GM06990 (cell line): ENCODE results near the gene CCSAP.
"Not testable (repeated sequence)": the region's sequence is repeated elsewhere in the genome, so short reads cannot be mapped to it uniquely, and the experiment has no call there.

Experiments used
- DNase-seq: peaks from one replicate; pipeline ENCODE4 v3.0.0-alpha.2; 2011; ENCODE audit not compliant: insufficient read length; ENCODE audit errors: extremely low read depth
- H3K27me3 ChIP-seq: replicated peaks from 2 replicates; pipeline ENCODE4 v1.6.0; 2011; ENCODE audit warnings: low read length; ENCODE audit not compliant: control insufficient read depth, insufficient read depth
- H3K36me3 ChIP-seq: 2 replicates; pipeline ENCODE4 v1.5.1; 2011; ENCODE audit warnings: low read length; ENCODE audit not compliant: control insufficient read depth, insufficient read depth
- H3K4me3 ChIP-seq: replicated peaks from 2 replicates; pipeline ENCODE4 v1.5.1; 2011; ENCODE audit warnings: low read depth, mild to moderate bottlenecking, control low read depth, low read length
- CTCF ChIP-seq: IDR thresholded peaks from 2 replicates; pipeline ENCODE4 v1.5.1; 2011; ENCODE audit warnings: low read length, control low read depth, mild to moderate bottlenecking, inconsistent platforms; ENCODE audit not compliant: insufficient read depth, poor library complexity, severe bottlenecking

The CCSAP gene

GRCh38 chr1:229328598-229329362 lies 14.1 kb downstream of the CCSAP start:
- no peak overlapping the region for H3K4me3 ChIP-seq
- no peaks in the 10 kb centered on the region for H3K27me3 ChIP-seq
- H3K36me3 ChIP-seq, result peaks cover 4% of the 10 kb centered on the region
- no peak for TF ChIP-seq CTCF
- no peak for DNase-seq

- H3K4me3 ChIP-seq, H3K27me3 ChIP-seq, DNase-seq, H3K36me3 ChIP-seq: not testable (repeated sequence)
These were observed 15.1 kb downstream of the CCSAP start for GRCh38 chr1:229327765-229328164.

DNA sequence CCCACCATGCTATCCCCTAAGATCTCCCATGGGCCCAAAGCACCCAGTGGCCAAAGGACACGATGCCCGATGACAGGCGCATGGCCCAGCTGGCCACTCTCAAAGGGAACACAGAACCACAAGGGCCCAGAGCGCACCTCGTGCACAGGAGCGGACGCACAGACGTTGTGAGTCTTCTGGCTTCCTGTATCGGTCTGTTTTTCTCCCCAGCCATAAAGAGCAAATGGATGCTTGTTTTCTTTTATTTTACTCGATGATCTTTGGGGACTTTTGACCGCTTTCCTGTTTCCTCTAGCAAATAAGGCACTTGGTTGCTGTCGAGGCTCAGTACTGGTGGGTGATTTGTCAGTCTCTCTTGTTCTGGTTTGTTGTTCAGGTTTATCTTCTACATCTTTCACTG lies 16.2 kb downstream of the CCSAP start:
- no peak overlapping the region for H3K4me3 ChIP-seq
- no peak for TF ChIP-seq CTCF
- DNase-seq, result no peak
- peaks cover 4% of the 10 kb centered on the region for H3K36me3 ChIP-seq
- H3K27me3 ChIP-seq, result no peaks in the 10 kb centered on the region

- TF ChIP-seq CTCF, result no peak
- DNase-seq, result no peak
- Histone ChIP-seq H3K27me3 (no peaks in the 10 kb centered on the region), H3K4me3 (no peak overlapping the region), H3K36me3 (peaks cover 4% of the 10 kb centered on the region)
These were observed 16.9 kb downstream of the CCSAP start for GRCh38 chr1:229325853-229326487.

- H3K36me3 ChIP-seq, result peaks cover 4% of the 10 kb centered on the region
- no peaks in the 10 kb centered on the region for H3K27me3 ChIP-seq
- no peak overlapping the region for H3K4me3 ChIP-seq
- no peak for TF ChIP-seq CTCF
- DNase-seq, result no peak
These were observed 17.4 kb downstream of the CCSAP start for GRCh38 chr1:229325401-229325800.

DNA sequence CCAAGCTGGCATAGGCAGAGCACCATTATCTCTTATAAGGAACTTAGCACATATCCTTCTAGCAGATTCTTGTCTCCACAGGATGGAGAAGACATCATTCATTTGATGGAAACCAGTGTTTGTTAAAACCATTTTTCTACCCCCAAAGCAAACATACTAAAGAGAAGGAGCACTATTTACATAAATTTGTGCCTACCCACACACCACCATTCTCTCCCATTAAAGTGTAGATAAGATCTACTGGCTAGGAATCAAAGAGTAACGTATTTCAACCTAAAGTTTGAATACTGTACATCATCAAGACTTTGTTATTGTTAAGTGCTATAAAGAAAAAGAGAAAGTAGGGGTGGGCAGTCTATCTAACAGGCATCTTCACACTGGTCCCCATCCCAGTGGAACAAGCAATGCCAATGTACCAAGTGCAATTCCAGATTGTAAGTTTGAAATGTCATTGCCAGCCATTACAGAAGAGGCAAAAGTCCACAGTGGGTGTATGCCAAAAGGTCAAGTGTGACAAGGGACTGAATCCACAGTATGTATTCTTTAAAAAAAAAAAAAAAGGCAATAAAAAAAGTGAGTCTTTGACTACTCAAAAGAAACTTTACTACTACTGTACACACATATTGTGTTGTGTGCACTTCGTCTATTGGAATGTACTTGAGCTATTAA lies 18.8 kb downstream of the CCSAP start:
- peaks cover 8% of the 10 kb centered on the region for H3K36me3 ChIP-seq

More for the DNA sequence above, 18.8 kb downstream of the CCSAP start:
- no peak for DNase-seq
- Histone ChIP-seq H3K4me3 (no peak overlapping the region), H3K27me3 (no peaks in the 10 kb centered on the region)
- no peak for TF ChIP-seq CTCF
